Fibroblast of villous mesenchyme (primary cell): Measurements from ENCODE around the gene TMED10. TPM values are rescaled to one million over a fixed set of nuclear protein-coding genes. Genes with fewer than 3 reads are reported as not detected.

Experiments
- DNase-seq: peaks from one replicate; pipeline ENCODE4 v3.0.0-alpha.2; 2010; ENCODE audit warnings: low read depth
- H3K4me3 ChIP-seq: 2 replicates; pipeline ENCODE4 v1.5.1; 2011; ENCODE audit warnings: low read depth, mild to moderate bottlenecking, low read length
- CTCF ChIP-seq: IDR thresholded peaks from 2 replicates; pipeline ENCODE4 v1.5.1; 2012; ENCODE audit warnings: low read depth, mild to moderate bottlenecking, low read length; ENCODE audit not compliant: insufficient read depth
- total RNA-seq: library from RNA; depleted of rRNA; stranded (reverse); fragments of >200 nt; gene quantifications from 2 replicates; pipeline ENCODE4 v1.2.3, GENCODE V29; 2012

TMED10 gene
- total RNA-seq, 1 donor: 279 TPM

DNA sequence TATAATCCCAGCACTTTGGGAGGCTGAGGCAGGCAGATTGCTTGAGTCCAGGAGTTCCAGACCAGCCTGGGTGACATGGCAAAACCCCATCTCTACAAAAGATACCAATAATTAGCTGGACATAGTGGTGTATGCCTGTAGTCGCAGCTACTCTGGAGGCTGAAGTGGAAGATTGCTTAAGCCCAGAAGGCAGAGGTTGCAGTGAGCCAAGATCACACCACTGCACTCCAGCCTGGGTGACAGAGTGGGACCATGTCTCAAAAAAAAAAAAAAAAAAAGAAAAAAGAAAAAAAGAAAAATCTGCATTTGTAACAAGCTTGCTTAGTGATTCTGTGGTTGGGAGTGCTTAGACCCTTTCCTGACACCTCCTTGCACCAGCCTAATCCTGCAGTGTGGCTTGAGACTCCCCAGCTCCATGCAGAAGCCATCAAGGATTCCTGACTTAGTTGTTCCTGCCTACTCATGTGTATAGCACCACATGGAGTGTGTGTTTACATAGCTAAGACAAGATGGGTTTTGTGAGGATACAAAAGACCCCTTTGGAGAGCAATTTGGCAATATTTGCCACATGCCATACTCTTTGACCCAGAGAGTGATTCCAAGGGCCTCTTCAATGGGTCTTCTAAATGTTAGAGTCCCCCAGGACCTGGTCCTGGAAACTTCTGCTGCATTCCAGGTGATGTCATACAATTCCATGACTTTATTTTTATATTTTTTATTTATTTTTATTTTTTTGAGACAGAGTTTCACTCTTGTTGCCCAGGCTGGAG, 5.1 kb upstream of the TMED10 start:
- no peak overlapping the region for H3K4me3 ChIP-seq
- no peak for TF ChIP-seq CTCF
- no peak for DNase-seq

- no peak for DNase-seq
- TF ChIP-seq CTCF: no peak
- peak overlapping the region; percentile 97 for H3K4me3 ChIP-seq
These were observed 703 bp downstream of the TMED10 start for GRCh38 chr14:75175677-75176141.

DNA sequence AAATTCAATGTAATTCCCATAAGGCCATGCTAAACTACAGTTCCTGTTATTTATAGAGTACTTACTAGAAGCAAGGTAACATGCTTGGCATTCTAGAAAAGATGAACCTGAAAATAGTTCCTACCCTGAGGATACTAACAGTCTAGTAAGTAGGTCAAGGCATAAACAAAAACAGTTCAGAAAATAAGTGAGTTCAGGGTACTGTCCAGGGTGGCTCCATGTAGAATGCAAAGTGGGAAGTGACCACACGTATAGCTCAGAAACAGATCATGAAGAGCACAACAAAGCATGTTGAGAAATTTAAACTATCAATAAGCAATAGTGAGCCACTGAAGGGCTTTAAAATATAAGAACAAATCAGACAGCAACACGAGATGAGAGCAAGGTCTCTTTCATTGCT, 2.3 kb downstream of the TMED10 start:
- peak overlapping the region; percentile 97 for H3K4me3 ChIP-seq
- no peak for DNase-seq
- no peak for TF ChIP-seq CTCF

DNA sequence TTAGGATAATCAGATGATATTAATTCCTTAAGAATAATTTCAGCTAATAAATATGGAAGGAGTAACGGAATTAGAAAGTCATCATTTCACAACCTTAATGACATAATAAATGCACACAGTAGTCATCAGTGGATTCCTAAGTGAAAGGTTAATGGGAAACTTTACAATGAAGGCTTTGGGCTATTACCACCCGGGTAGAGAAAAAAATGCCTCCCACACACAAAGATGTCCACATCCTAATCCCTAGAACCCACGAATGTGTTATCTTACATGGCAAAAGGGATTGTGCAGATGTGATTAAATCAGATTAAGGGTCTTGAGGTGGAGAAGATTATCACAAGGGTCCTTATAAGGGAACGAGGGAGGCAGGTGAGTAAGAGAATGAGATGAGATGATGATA, 5.6 kb downstream of the TMED10 start:
- peak; percentile 66 for DNase-seq
- H3K4me3 ChIP-seq: no peak overlapping the region
- TF ChIP-seq CTCF: no peak

DNA sequence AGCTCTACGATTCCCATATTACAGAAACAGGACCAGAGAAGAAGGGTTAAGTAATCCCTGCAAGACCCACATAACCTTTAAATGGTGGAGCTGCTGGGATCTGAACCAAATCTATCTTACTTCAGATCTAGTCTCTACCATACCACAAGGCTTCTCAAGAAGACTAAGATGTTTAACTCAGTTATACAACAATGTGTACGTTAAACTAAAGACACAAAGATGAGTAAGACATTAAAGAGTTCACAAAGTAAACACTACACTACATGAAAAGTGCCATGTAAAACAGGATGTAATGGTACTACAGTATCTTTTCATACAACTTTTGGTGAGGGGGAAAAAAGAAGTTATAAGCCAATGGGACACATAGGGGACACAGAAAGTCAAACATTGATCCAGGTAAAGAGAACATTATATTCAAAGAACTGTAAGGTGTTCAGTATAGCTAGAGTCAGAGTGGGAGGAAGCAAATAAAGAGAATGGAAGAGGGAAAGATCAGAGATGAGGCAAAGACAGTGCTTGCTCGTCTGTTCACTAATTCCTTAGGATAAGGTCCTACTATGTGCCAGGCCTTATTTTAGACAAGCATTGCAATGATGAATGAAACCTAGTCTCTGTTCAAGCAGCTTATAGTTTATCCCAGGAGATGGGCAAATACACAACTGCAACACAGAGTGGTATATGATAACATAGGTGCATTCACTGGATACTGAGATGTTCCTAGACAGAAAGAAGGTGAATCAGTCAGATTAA, 7.7 kb downstream of the TMED10 start:
- DNase-seq: no peak
- H3K4me3 ChIP-seq: no peak overlapping the region
- TF ChIP-seq CTCF: no peak

DNA sequence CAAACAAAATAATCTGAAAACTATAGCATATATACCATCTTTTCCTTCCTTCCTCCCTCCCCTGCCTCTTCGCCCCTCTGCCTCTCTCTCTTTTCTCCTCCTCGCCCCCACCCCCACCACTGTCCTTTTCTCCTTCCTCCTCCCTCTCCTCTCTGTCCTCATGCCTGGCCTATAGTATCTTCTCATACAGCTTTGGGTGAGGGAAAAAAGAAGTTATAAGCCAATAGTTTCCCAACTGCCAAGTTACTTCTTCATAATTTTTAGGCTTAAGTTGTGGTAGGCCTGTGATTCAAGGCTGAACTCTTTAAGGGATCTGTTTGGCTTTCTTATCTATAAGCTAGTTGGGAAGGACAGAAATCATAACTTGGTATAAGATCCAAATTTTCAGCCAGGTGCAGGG, 9.1 kb downstream of the TMED10 start:
- no peak for TF ChIP-seq CTCF
- no peak for DNase-seq
- H3K4me3 ChIP-seq: no peak overlapping the region
